ENCODE measurements around the gene RASAL1.

Gene RASAL1

DNA sequence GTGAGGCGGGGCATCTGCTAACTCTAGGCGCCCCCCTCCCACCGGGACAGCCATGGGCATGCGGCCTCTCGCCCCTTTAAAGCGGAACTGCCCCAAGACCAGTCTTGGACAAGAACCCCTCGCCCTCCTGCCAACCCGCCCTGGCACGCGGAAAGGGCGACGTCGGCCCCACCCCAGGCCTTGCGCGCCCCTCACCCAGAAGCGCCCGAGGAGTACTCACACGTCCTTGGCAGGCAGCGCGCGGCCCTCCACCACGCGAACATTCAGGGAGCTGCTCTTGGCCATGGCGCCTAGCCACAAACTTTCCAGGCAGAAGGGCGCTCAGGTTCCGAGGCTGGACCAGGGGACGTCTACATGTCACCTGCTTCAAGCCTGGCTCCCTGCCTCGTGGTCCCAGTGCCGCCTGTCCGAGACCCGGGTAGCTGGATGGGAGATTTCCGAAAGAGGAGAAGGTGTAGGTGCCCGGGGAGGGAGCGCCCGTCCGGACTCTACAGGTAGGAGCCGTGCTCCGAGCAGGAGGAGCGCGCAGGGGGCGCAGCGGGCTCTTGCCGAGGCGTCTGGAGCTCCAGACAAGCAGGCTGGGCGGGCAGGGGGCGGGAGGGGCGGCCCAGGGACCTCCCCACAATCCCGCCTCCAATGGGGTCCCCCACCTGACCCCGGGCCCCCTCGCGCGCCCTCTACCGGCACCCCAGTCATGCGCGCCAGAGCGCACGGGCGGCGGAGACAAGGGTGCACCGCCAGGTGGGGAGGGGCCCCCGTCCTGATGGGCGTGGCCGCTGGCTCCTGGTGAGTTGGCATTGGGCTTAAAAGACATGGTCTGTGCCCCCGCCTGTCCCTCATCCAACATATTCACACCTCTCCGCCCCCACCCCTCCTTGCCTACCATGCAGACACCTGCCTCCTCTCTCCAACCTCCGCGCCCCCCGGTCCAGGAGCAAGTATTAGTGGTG lies at the start of gene RASAL1:
TSS of gene RASAL1 (minus strand) at position 584 of the 950 bp plus-strand sequence. CDS start at position 285, 299 bp downstream.
- no peaks in the 10 kb centered on the region for H3K36me3 ChIP-seq (ENCODE audit: insufficient read depth, low read length)
- H3K9ac ChIP-seq (ENCODE audit: low read depth, low read length), result peak within 1 kb of the TSS; percentile 81
- no peaks in the 10 kb centered on the region for H3K4me1 ChIP-seq (ENCODE audit: insufficient read depth, low read length)
- no peaks in the 10 kb centered on the region for H3K9me3 ChIP-seq (ENCODE audit: control insufficient read depth, insufficient read depth, low read length)

DNA sequence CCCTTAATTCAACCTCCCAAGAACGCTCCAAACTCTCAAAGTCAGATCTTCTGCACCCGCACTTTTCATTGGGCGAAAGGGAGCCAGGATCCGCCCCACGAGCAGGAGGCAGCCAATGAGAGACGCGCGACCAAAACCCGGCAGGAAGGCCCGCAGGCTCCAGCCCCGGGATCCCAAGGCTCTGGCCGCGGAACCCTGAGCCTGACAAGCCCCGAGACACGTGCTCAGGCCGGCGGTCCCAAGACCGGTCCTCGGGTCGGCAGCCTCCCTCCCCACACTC lies 49.3 kb upstream of the RASAL1 start:
- Histone ChIP-seq H3K9me3 (ENCODE audit: control insufficient read depth, insufficient read depth, low read length) (no peaks in the 10 kb centered on the region), H3K9ac (ENCODE audit: low read depth, low read length) (peak overlapping the region; percentile 84), H3K36me3 (ENCODE audit: insufficient read depth, low read length) (0 out of 2 replicates have a peak, but pooled peaks cover 4% of the 10 kb centered on the region), H3K4me1 (ENCODE audit: insufficient read depth, low read length) (0 out of 2 replicates have a peak, but pooled peaks cover 6% of the 10 kb centered on the region)

GRCh38 chr12:113184098-113184899 lies 48.7 kb upstream of the RASAL1 start:
- 0 out of 2 replicates have a peak, but pooled peaks cover 6% of the 10 kb centered on the region for H3K4me1 ChIP-seq (ENCODE audit: insufficient read depth, low read length)
- H3K9ac ChIP-seq (ENCODE audit: low read depth, low read length), result peak overlapping the region; percentile 84; the same call in 1 of the 2 replicates
- H3K9me3 ChIP-seq (ENCODE audit: control insufficient read depth, insufficient read depth, low read length), result no peaks in the 10 kb centered on the region
- 0 out of 2 replicates have a peak, but pooled peaks cover 4% of the 10 kb centered on the region for H3K36me3 ChIP-seq (ENCODE audit: insufficient read depth, low read length)

- Histone ChIP-seq H3K36me3 (ENCODE audit: insufficient read depth, low read length) (peaks cover 14% of the 10 kb centered on the region), H3K9me3 (ENCODE audit: control insufficient read depth, insufficient read depth, low read length) (no peaks in the 10 kb centered on the region), H3K4me1 (ENCODE audit: insufficient read depth, low read length) (0 out of 2 replicates have a peak, but pooled peaks cover 6% of the 10 kb centered on the region), H3K9ac (ENCODE audit: low read depth, low read length) (no peak overlapping the region)
Observed at GRCh38 chr12:113183030-113183589, 47.5 kb upstream of the RASAL1 start.

- H3K9ac ChIP-seq (ENCODE audit: low read depth, low read length), result no peak overlapping the region
- 0 out of 2 replicates have a peak, but pooled peaks cover 6% of the 10 kb centered on the region for H3K4me1 ChIP-seq (ENCODE audit: insufficient read depth, low read length)
- H3K36me3 ChIP-seq (ENCODE audit: insufficient read depth, low read length), result peaks cover 24% of the 10 kb centered on the region
- no peaks in the 10 kb centered on the region for H3K9me3 ChIP-seq (ENCODE audit: control insufficient read depth, insufficient read depth, low read length)
Observed at GRCh38 chr12:113181975-113182374, 46.4 kb upstream of the RASAL1 start.

DNA sequence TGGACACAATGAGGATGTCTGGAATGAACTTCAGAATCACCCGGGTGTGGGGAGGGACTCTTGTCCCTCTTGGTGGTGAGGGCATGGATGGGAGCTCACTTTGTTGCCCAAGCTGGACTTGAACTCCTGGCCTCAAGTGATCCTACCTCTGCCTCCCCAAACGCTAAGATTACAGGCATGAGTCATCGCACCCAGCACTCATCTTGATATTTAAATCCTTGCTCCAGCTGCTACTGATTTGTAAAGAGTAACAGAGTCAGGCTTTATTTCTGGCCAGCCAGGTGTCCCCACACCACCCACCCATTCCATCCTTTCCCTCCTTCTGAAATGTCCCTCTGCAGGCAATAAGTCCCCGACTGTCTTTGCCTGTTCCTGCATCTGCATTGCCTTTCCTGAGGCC lies 44.8 kb upstream of the RASAL1 start:
- Histone ChIP-seq H3K4me1 (ENCODE audit: insufficient read depth, low read length) (no peaks in the 10 kb centered on the region), H3K9me3 (ENCODE audit: control insufficient read depth, insufficient read depth, low read length) (no peaks in the 10 kb centered on the region), H3K9ac (ENCODE audit: low read depth, low read length) (no peak overlapping the region), H3K36me3 (ENCODE audit: insufficient read depth, low read length) (peaks cover 31% of the 10 kb centered on the region)

- H3K4me1 ChIP-seq (ENCODE audit: insufficient read depth, low read length), result no peaks in the 10 kb centered on the region
- H3K9ac ChIP-seq (ENCODE audit: low read depth, low read length), result no peak overlapping the region
- H3K36me3 ChIP-seq (ENCODE audit: insufficient read depth, low read length), result peaks cover 31% of the 10 kb centered on the region
- no peaks in the 10 kb centered on the region for H3K9me3 ChIP-seq (ENCODE audit: control insufficient read depth, insufficient read depth, low read length)
Observed at GRCh38 chr12:113179023-113179422, 43.5 kb upstream of the RASAL1 start.

DNA sequence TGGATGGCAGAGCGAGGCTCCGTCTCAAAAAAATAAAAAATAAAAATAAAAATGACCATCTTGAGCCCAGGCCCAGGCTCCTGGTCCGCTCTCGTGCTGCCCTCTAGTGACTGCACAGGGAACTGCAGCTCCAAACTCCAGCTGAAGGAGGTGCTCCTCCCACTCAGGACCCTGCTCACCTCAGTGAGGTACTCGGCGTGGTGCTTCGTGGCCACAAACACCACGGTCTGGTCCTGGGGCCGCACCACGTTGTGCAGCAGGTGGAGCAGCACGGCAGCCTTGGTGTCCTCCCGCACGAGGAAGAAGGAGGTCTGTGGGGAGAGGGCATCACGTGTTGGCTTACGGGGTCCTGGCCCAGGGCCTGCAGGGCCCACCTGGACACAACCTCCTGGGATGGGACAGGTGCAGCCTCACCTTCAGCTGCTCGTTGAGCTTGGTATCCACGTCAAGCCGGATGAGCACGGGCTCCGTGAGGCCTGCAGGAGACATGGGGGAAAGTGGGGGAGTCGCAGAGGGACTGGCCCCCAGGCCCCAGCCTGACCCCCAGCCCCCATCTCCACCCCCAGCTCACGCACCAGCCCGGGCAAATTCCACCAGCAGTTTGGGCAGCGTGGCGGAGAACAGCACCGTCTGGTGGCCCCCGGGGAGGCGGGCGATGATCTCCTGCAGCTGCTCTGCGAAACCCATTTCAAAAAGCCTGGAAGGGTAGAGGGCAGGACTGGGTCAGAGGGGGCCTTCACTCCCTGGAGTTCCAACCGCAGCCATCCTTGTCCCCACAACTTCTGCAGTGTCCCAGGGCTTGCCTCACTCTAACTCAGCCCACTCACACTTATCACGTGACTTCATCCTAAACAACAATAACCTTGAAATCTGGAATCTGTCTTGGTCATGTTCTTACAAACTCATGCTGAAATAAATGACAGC lies 39.2 kb upstream of the RASAL1 start:
- H3K9me3 ChIP-seq (ENCODE audit: control insufficient read depth, insufficient read depth, low read length), result no peaks in the 10 kb centered on the region; the same call in 1 of the 2 replicates
- H3K4me1 ChIP-seq (ENCODE audit: insufficient read depth, low read length), result no peaks in the 10 kb centered on the region
- H3K9ac ChIP-seq (ENCODE audit: low read depth, low read length), result no peak overlapping the region
- peaks cover 57% of the 10 kb centered on the region for H3K36me3 ChIP-seq (ENCODE audit: insufficient read depth, low read length)

- Histone ChIP-seq H3K36me3 (ENCODE audit: insufficient read depth, low read length) (peaks cover 48% of the 10 kb centered on the region), H3K9me3 (ENCODE audit: control insufficient read depth, insufficient read depth, low read length) (no peaks in the 10 kb centered on the region; the same call in 1 of the 2 replicates), H3K4me1 (ENCODE audit: insufficient read depth, low read length) (no peaks in the 10 kb centered on the region), H3K9ac (ENCODE audit: low read depth, low read length) (no peak overlapping the region)
Observed at GRCh38 chr12:113173081-113173698, 37.6 kb upstream of the RASAL1 start.

DNA sequence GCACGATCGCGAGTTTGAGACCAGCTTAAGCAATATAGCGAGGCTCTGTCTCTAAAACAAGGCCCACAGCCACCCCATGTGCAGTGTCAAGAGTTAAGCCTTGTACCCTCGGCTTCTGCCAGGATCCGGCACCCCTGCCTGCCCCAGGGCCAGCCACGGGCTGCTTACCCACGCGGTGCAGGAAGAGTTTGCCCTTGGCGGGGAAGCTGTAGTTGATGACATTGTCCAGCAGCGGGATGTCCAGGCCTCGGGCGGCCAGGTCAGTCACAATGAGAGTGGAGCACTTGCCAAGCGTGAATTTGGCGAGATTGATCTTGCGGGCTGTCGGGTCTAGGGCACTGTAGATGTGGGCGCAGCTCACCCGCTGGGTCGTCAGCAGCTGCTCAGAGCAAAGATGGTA lies 36.6 kb upstream of the RASAL1 start:
- Histone ChIP-seq H3K9ac (ENCODE audit: low read depth, low read length) (no peak overlapping the region), H3K9me3 (ENCODE audit: control insufficient read depth, insufficient read depth, low read length) (no peaks in the 10 kb centered on the region; the same call in 1 of the 2 replicates), H3K4me1 (ENCODE audit: insufficient read depth, low read length) (no peaks in the 10 kb centered on the region), H3K36me3 (ENCODE audit: insufficient read depth, low read length) (peaks cover 39% of the 10 kb centered on the region)

DNA sequence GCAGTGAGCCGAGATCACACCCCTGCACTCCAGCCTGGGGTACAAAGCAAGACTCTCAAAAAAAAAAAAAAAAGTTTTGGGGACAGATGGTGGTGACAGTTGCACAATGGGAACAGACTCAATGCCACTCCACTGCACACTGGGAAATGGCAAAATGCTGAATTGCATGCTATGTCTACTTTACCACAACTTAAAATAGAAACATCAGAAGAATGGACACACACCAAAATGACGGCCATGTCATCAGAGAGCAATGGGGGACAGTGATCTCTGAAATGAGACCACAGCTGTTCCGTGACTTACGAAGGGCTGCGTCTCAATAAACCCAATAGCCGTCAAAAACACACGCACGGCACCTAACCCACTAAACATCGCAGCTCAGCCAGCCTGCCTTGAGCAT lies 36.0 kb upstream of the RASAL1 start:
- no peaks in the 10 kb centered on the region for H3K4me1 ChIP-seq (ENCODE audit: insufficient read depth, low read length)
- peaks cover 33% of the 10 kb centered on the region for H3K36me3 ChIP-seq (ENCODE audit: insufficient read depth, low read length)
- H3K9ac ChIP-seq (ENCODE audit: low read depth, low read length), result no peak overlapping the region
- H3K9me3 ChIP-seq (ENCODE audit: control insufficient read depth, insufficient read depth, low read length), result no peaks in the 10 kb centered on the region; the same call in 1 of the 2 replicates

DNA sequence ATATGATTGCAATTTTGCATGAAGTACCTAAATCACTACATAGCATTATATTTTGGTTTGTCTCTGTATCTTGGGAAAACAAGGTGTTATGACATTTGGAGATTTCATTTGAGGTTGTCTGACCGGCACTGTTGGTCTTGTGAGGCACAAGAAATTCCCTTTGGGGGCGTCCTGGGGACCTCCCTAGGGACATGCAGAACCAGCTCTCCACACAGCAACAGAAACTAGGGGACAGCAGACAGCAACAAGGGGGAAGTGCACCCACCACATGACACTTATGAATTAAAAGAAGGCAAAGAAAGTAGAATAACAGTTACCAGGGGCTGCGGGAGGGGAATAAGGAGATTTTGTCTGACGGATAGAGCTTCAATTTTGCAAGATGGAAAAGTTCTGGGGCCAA lies 35.4 kb upstream of the RASAL1 start:
- no peak overlapping the region for H3K9ac ChIP-seq (ENCODE audit: low read depth, low read length)
- peaks cover 31% of the 10 kb centered on the region for H3K36me3 ChIP-seq (ENCODE audit: insufficient read depth, low read length)
- no peaks in the 10 kb centered on the region; the same call in 1 of the 2 replicates for H3K9me3 ChIP-seq (ENCODE audit: control insufficient read depth, insufficient read depth, low read length)
- H3K4me1 ChIP-seq (ENCODE audit: insufficient read depth, low read length), result no peaks in the 10 kb centered on the region

DNA sequence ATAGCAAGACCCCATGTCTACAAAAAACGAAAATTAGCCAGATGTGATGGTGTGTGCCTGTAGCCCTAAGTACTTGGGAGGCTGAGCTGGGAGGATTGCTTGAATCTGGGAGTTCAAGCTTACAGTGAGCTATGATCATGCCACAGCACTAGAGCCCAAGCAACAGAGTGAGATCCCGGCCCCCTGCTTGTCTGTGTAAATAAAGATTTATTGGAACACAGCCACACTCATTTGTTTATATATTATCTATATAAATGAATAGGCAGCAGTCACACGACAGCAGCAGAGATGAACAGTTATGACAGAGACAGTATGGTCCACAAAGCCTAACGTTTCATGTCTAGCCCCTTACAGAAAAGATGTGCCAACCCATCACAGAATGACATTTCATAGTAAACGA lies 34.9 kb upstream of the RASAL1 start:
- Histone ChIP-seq H3K9ac (ENCODE audit: low read depth, low read length) (no peak overlapping the region), H3K4me1 (ENCODE audit: insufficient read depth, low read length) (no peaks in the 10 kb centered on the region), H3K9me3 (ENCODE audit: control insufficient read depth, insufficient read depth, low read length) (no peaks in the 10 kb centered on the region; the same call in 1 of the 2 replicates), H3K36me3 (ENCODE audit: insufficient read depth, low read length) (peaks cover 31% of the 10 kb centered on the region)
